GM10248 (cell line): Measurements from ENCODE around the gene PCSK6.

Source experiments
- CTCF ChIA-PET: fragments of 300-600 bp; sonication (Branson Sonifier 250); formaldehyde crosslinking; extraction: SDS; loops from one replicate; lab custom pipeline; 2021; ENCODE audit warnings: antibody characterized with exemption; lab: Yijun Ruan, JAX
- POLR2A ChIA-PET: fragments of 350-650 bp; sonication (Branson Sonifier 250); formaldehyde crosslinking; extraction: SDS; loops from one replicate; lab custom pipeline; 2020; ENCODE audit warnings: antibody characterized with exemption; lab: Yijun Ruan, JAX
- DNase-seq: peaks from one replicate; pipeline ENCODE4 v3.0.0; 2012; ENCODE audit errors: extremely low spot score
- CTCF ChIP-seq: IDR thresholded peaks from 2 replicates; pipeline ENCODE4 v1.5.1; 2012; ENCODE audit warnings: mild to moderate bottlenecking, low read depth; ENCODE audit errors: extremely low read depth, missing control alignments, control extremely low read depth

The PCSK6 gene

GRCh38 chr15:101369676-101370075 lies 119.8 kb downstream of the PCSK6 start:
- no peak for DNase-seq
- CTCF ChIA-PET = interaction anchor here (0.8 to 1.6 kb wide), 2 partner anchors 22 to 23 kb away, joined by 3 to 4 read pairs; no protein-coding TSS in a partner anchor
- POLR2A ChIA-PET = no interaction called here
- TF ChIP-seq CTCF = no peak

- no peak for TF ChIP-seq CTCF
- DNase-seq = no peak
- ChIA-PET POLR2A (no interaction called here), CTCF (interaction anchor here (0.8 to 1.6 kb wide), 2 partner anchors 22 to 23 kb away, joined by 3 to 4 read pairs; no protein-coding TSS in a partner anchor)
These were observed 120.5 kb downstream of the PCSK6 start for GRCh38 chr15:101368861-101369642.

DNA sequence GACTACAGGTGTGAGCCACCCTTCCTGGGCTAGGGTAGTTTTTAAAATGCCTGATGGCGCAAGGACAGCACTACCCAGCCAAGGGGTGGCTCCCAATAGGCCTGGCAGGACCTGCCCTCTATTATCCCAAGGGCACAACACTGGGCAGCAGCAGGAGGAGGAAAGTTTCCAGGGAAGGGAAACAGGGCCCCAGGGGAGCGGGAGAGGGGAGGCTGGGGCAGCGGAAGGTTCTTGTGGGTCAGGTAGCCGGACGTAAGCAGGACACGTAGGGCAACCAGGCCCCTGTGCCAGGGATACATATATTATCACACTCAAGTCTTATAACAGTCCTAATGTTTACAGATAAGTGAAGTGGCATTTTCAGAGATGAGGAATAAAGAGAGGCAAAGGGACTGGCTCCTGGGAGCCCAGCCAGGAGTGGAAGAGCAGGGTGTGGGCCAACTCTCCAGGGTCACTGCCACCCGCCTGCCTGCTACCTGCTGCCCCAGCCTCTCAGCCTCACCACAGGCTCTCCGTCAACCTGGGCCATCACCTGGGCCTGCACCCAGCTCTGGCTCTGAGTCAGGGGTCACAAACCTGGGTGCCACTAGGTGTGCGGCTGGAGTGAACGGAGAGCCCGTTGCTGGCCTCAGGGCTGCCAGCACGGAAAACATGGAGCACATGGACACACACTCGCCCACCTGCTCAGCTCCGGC lies 121.3 kb downstream of the PCSK6 start:
- ChIA-PET POLR2A (no interaction called here), CTCF (no interaction called here)
- DNase-seq = no peak
- TF ChIP-seq CTCF = no peak

DNA sequence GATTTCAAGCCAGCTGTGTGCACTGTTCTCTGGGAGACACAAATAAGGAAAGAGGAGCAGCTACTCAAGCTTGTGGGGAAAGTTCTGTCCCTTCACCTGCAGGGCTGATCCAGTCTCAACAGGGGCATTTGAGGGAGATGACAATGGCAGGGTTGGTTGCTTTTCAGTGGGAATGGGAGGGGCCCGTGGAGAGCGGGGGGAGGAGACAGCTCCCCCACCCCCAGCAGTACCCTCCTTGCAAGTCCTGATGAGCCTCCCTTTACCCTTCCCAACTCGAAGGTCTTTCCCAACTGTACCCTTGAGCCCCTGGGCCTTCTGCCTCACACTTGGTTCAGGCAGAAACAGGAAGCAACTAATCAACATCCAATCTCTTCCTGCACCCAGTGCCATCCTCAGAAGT lies 122.7 kb downstream of the PCSK6 start:
- no peak for DNase-seq
- POLR2A ChIA-PET = no interaction called here
- CTCF ChIA-PET = no interaction called here
- no peak for TF ChIP-seq CTCF

- CTCF ChIA-PET = interaction anchor here (1.5 kb wide), 1 partner anchor 21 kb away, joined by 4 read pairs; no protein-coding TSS in a partner anchor
- DNase-seq = no peak
- POLR2A ChIA-PET = no interaction called here
- no peak for TF ChIP-seq CTCF
These were observed 126.4 kb downstream of the PCSK6 start for GRCh38 chr15:101362986-101363566.

- CTCF ChIA-PET = interaction anchor here (0.7 to 1.5 kb wide), 3 partner anchors 9 to 20 kb away, joined by 3 to 4 read pairs (median 3); no protein-coding TSS in a partner anchor
These were observed 127.1 kb downstream of the PCSK6 start for GRCh38 chr15:101362359-101362758.

More at GRCh38 chr15:101362359-101362758, 127.1 kb downstream of the PCSK6 start:
- TF ChIP-seq CTCF = no peak
- DNase-seq = no peak
- POLR2A ChIA-PET = no interaction called here
